HCT116 (cell line): ENCODE data around the gene ATAD1. TPM values are rescaled to one million over a fixed set of nuclear protein-coding genes. Genes with fewer than 3 reads are reported as not detected.

Experiments used
- ATAC-seq: fragments of 200-7000 bp; cut with Tn5 transposase; 2 replicates; pipeline ENCODE4 v1.9.1; 2020; ENCODE audit warnings: mild to moderate bottlenecking, moderate library complexity
- BruUV-seq: library from RNA; stranded (reverse); fragments of 400-500 nt; replicated peaks from 2 replicates; lab custom pipeline; 2021; lab: Mats Ljungman, UMichigan
- CTCF ChIA-PET: fragments of 300-600 bp; sonication (Branson Sonifier 250); formaldehyde crosslinking; loops from one replicate; lab custom pipeline; 2021; ENCODE audit warnings: antibody characterized with exemption; lab: Charles Lee
- POLR2A ChIA-PET: fragments of 300-600, 350-600 bp; sonication (Branson Sonifier 250); formaldehyde crosslinking; loops from one replicate; lab custom pipeline; 2021; ENCODE audit warnings: antibody characterized with exemption; lab: Charles Lee
- RAD21 ChIA-PET, 2 experiments: fragments of 300-600 bp; sonication (Branson Sonifier 250); formaldehyde crosslinking; loops; one replicate each; lab custom pipeline; 2023; ENCODE audit warnings: low total read pairs in 2 of 2; ENCODE audit not compliant: uncharacterized antibody in 2 of 2, unreplicated experiment in 2 of 2, low non-redundant PET in 1 of 2; lab: Charles Lee
- DNase-seq: peaks from one replicate; pipeline ENCODE4 v3.0.0-alpha.2; 2010; ENCODE audit warnings: low read depth, low spot score
- H2AFZ ChIP-seq: fragments of 200-600 bp; shearing (Covaris generic), sonication (generic); 2 replicates; pipeline ENCODE4 v1.6.1; 2017; ENCODE audit warnings: low read depth, mixed run types, mixed read lengths, antibody characterized with exemption, low read length; ENCODE audit not compliant: poor library complexity, severe bottlenecking
- H3K27ac ChIP-seq: 2 replicates; pipeline ENCODE4 v1.5.1; 2012; ENCODE audit warnings: low read depth, low read length
- H3K27me3 ChIP-seq: fragments of 200-600 bp; sonication (generic); 2 replicates; pipeline ENCODE4 v1.6.1; 2016; ENCODE audit warnings: mixed run types, low read length, mixed read lengths; ENCODE audit not compliant: insufficient read depth
- H3K36me3 ChIP-seq, 2 experiments: fragments of 200-500 bp in 1 of 2; fragments of 200-600 bp in 1 of 2; sonication (Bioruptor generic) in 1 of 2; sonication (generic) in 1 of 2; 2 replicates each; pipeline versions ENCODE4 v1.5.1 to v1.6.1; 2014 to 2016; ENCODE audit warnings: low read length in 2 of 2, inconsistent platforms in 1 of 2, mixed read lengths in 1 of 2, mixed run types in 1 of 2; ENCODE audit not compliant: insufficient read depth in 2 of 2, control insufficient read depth in 1 of 2
- H3K4me1 ChIP-seq, 2 experiments: fragments of 200-600 bp in 1 of 2; sonication (generic) in 1 of 2; 2 replicates each; pipeline versions ENCODE4 v1.5.1 to v1.6.1; 2012 to 2017; ENCODE audit warnings: low read length in 2 of 2, inconsistent platforms in 1 of 2, mild to moderate bottlenecking in 1 of 2, mixed read lengths in 1 of 2, mixed run types in 1 of 2, moderate library complexity in 1 of 2; ENCODE audit not compliant: insufficient read depth in 2 of 2, control insufficient read depth in 1 of 2
- H3K4me2 ChIP-seq: fragments of 200-600 bp; sonication (generic); 2 replicates; pipeline ENCODE4 v1.6.1; 2017; ENCODE audit warnings: mixed run types, low read length, mixed read lengths
- H3K4me3 ChIP-seq, 2 experiments: fragments of 200-600 bp in 1 of 2; sonication (generic) in 1 of 2; replicated peaks in 1 of 2; 2 replicates each; pipeline ENCODE4 v1.5.1; 2011 to 2016; ENCODE audit warnings: low read length in 2 of 2, control low read depth in 1 of 2, low read depth in 1 of 2, mild to moderate bottlenecking in 1 of 2, mixed read lengths in 1 of 2, mixed run types in 1 of 2
- H3K79me2 ChIP-seq: fragments of 200-600 bp; sonication (generic); 2 replicates; pipeline ENCODE4 v1.6.1; 2017; ENCODE audit warnings: mild to moderate bottlenecking, mixed run types, low read length, moderate library complexity, mixed read lengths; ENCODE audit not compliant: insufficient read depth
- H3K9ac ChIP-seq: fragments of 200-600 bp; sonication (generic); 2 replicates; pipeline ENCODE4 v1.6.1; 2016; ENCODE audit warnings: low read length, mixed read lengths
- H3K9me2 ChIP-seq: fragments of 200-600 bp; sonication (generic), shearing (Covaris generic); 2 replicates; pipeline ENCODE4 v1.6.1; 2017; ENCODE audit warnings: mixed run types, mild to moderate bottlenecking, moderate library complexity; ENCODE audit not compliant: insufficient read depth
- H3K9me3 ChIP-seq, 2 experiments: fragments of 200-500 bp in 1 of 2; fragments of 200-600 bp in 1 of 2; sonication (Bioruptor generic) in 1 of 2; sonication (generic) in 1 of 2; 2 replicates each; pipeline ENCODE4 v1.6.1; 2014 to 2017; ENCODE audit warnings: low read length in 2 of 2, mixed read lengths in 2 of 2, inconsistent platforms in 1 of 2, low read depth in 1 of 2, mild to moderate bottlenecking in 1 of 2, mixed run types in 1 of 2, moderate library complexity in 1 of 2; ENCODE audit not compliant: control insufficient read depth in 1 of 2, insufficient read depth in 1 of 2
- H4K20me1 ChIP-seq: fragments of 200-600 bp; sonication (generic), shearing (Covaris generic); 2 replicates; pipeline ENCODE4 v1.6.1; 2017; ENCODE audit warnings: mixed run types, mild to moderate bottlenecking, moderate library complexity; ENCODE audit not compliant: insufficient read depth
- CBX3 ChIP-seq: IDR thresholded peaks from 2 replicates; pipeline ENCODE4 v1.6.1; 2012; ENCODE audit warnings: low read depth
- CEBPB ChIP-seq: IDR thresholded peaks from 2 replicates; pipeline ENCODE4 v1.6.1; 2012; ENCODE audit warnings: low read depth
- EGR1 ChIP-seq: IDR thresholded peaks from 2 replicates; pipeline ENCODE4 v1.6.1; 2012; ENCODE audit warnings: low read depth
- ELF1 ChIP-seq: IDR thresholded peaks from 2 replicates; pipeline ENCODE4 v1.6.1; 2012; ENCODE audit warnings: low read depth, borderline replicate concordance
- EZH2 ChIP-seq: fragments of 200-600 bp; sonication (generic); IDR thresholded peaks from 2 replicates; pipeline ENCODE4 v1.6.1; 2017; ENCODE audit warnings: antibody characterized with exemption, mixed run types
- EZH2phosphoT487 ChIP-seq: fragments of 200-600 bp; IDR thresholded peaks from 2 replicates; pipeline ENCODE4 v1.6.1; 2018; ENCODE audit warnings: antibody characterized with exemption, borderline replicate concordance
- FOSL1 ChIP-seq: IDR thresholded peaks from 2 replicates; pipeline ENCODE4 v1.6.1; 2012; ENCODE audit warnings: low read depth
- POLR2A ChIP-seq: IDR thresholded peaks from 2 replicates; pipeline ENCODE4 v1.7.0; 2011; ENCODE audit warnings: borderline replicate concordance; ENCODE audit not compliant: insufficient read depth, insufficient read length; ENCODE audit errors: extremely low read depth
- POLR2AphosphoS5 ChIP-seq: IDR thresholded peaks from 2 replicates; pipeline ENCODE4 v1.6.1; 2011; ENCODE audit warnings: mild to moderate bottlenecking, low read depth, low read length, moderate library complexity
- RAD21 ChIP-seq: IDR thresholded peaks from 2 replicates; pipeline ENCODE4 v1.6.1; 2012; ENCODE audit warnings: low read depth, mild to moderate bottlenecking
- SP1 ChIP-seq: IDR thresholded peaks from 2 replicates; pipeline ENCODE4 v1.6.1; 2012; ENCODE audit warnings: low read depth
- TCF7L2 ChIP-seq: IDR thresholded peaks from 2 replicates; pipeline ENCODE4 v1.7.0; 2011; ENCODE audit warnings: borderline replicate concordance, inconsistent platforms; ENCODE audit not compliant: insufficient read depth, insufficient read length; ENCODE audit errors: extremely low read depth
- YY1 ChIP-seq: IDR thresholded peaks from 2 replicates; pipeline ENCODE4 v1.6.1; 2011; ENCODE audit warnings: low read length, low read depth, moderate library complexity, mild to moderate bottlenecking; ENCODE audit not compliant: insufficient replicate concordance; ENCODE audit errors: extremely low read depth
- ZFX ChIP-seq: fragments of 450-650 bp; IDR thresholded peaks from 2 replicates; pipeline ENCODE4 v1.6.1; 2017
- intact Hi-C: fragments of 100-400 bp; cut with micrococcal nuclease; formaldehyde crosslinking; loops from 2 replicates; pipeline ENCODE4 v1.10.0; 2022
- total RNA-seq: library from RNA; stranded (reverse); gene quantifications from one replicate; pipeline ENCODE4 v1.2.1, GENCODE V29; 2021; ENCODE audit not compliant: unreplicated experiment
- TF ChIP-seq, protein P1 (sequence below): IDR thresholded peaks from 2 replicates; pipeline ENCODE4 v1.6.1; 2011; ENCODE audit warnings: mild to moderate bottlenecking, low read length, moderate library complexity; ENCODE audit not compliant: insufficient replicate concordance; ENCODE audit errors: extremely low read depth
- TF ChIP-seq, protein P2 (sequence below): IDR thresholded peaks from 2 replicates; pipeline ENCODE4 v1.6.1; 2012
- TF ChIP-seq, protein P3 (sequence below): IDR thresholded peaks from 2 replicates; pipeline ENCODE4 v1.6.1; 2012

ATAD1 gene
- total RNA-seq, 1 experiment from 2014 or later, result 66.4 TPM

DNA sequence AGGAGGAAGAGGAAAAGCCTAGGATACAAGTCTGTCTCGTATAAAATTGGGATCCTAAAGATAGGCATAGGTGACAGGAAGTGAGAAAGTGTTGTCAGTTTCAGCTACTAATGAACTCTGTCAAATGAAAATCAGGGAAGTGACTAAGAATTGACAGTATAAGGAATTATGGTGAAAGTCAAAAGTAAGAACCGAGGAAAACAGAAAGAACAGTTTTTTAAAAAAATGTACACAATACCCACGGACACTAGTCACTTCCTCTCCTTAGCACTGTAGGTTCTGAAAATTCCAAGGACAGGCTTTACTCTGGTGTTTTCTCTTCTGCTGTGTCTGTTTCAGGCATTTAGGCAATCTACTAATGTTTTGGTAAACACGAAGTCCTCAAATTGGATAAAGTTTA, 42.3 kb downstream of the ATAD1 start:
- Histone ChIP-seq H4K20me1 (peaks cover 5% of the 10 kb centered on the region; the same call in 1 of the 2 replicates), H3K9me2 (no peaks in the 10 kb centered on the region), H3K4me1 (peaks cover 0 to 2% of the 10 kb centered on the region in 2 experiments; a peak in 1 of 4 replicates), H3K4me2 (no peak overlapping the region), H3K9me3 (no peaks in the 10 kb centered on the region), H3K4me3 (no peak overlapping the region), H3K79me2 (peaks cover 36% of the 10 kb centered on the region), H2AFZ (no peak overlapping the region), H3K36me3 (peaks cover 3 to 7% of the 10 kb centered on the region in 2 experiments; a peak in 2 of 4 replicates), H3K27me3 (no peaks in the 10 kb centered on the region), H3K9ac (no peak overlapping the region), H3K27ac (no peak overlapping the region)
- no TSS peak for BruUV-seq
- ATAC-seq (no peak), DNase-seq (no peak)
- ChIA-PET CTCF (interaction anchor here (0.7 kb wide), 1 partner anchor 821 kb away, joined by 5 read pairs; no protein-coding TSS in a partner anchor), POLR2A (no interaction called here), RAD21 (interaction anchor here in 1 of 2 experiments (0.6 kb wide), 1 partner anchor 41 kb away, joined by 4 read pairs; no protein-coding TSS in a partner anchor)
- TF ChIP-seq, protein P1, sequence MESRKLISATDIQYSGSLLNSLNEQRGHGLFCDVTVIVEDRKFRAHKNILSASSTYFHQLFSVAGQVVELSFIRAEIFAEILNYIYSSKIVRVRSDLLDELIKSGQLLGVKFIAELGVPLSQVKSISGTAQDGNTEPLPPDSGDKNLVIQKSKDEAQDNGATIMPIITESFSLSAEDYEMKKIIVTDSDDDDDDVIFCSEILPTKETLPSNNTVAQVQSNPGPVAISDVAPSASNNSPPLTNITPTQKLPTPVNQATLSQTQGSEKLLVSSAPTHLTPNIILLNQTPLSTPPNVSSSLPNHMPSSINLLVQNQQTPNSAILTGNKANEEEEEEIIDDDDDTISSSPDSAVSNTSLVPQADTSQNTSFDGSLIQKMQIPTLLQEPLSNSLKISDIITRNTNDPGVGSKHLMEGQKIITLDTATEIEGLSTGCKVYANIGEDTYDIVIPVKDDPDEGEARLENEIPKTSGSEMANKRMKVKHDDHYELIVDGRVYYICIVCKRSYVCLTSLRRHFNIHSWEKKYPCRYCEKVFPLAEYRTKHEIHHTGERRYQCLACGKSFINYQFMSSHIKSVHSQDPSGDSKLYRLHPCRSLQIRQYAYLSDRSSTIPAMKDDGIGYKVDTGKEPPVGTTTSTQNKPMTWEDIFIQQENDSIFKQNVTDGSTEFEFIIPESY, result no peak
- TF ChIP-seq RAD21 (no peak), POLR2AphosphoS5 (no peak), ZFX (no peak), CBX3 (no peak), TCF7L2 (no peak), POLR2A (no peak), FOSL1 (no peak), EZH2phosphoT487 (no peak), ELF1 (no peak), CEBPB (no peak), EZH2 (no peak), YY1 (no peak), EGR1 (no peak), SP1 (no peak)
- TF ChIP-seq, protein P2, sequence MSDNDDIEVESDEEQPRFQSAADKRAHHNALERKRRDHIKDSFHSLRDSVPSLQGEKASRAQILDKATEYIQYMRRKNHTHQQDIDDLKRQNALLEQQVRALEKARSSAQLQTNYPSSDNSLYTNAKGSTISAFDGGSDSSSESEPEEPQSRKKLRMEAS, result no peak
- TF ChIP-seq, protein P3, sequence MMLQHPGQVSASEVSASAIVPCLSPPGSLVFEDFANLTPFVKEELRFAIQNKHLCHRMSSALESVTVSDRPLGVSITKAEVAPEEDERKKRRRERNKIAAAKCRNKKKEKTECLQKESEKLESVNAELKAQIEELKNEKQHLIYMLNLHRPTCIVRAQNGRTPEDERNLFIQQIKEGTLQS, result no peak
- intact Hi-C loops, result loop anchor here (10.0 kb wide), 1 partner anchor 241 kb away; no protein-coding TSS in a partner anchor
